ENCODE results near the gene TPCN1.

The TPCN1 gene

GRCh38 chr12:113242560-113242959, 21.3 kb downstream of the TPCN1 start:
- DNase-seq = no peak

GRCh38 chr12:113244047-113244460, 22.8 kb downstream of the TPCN1 start:
- DNase-seq = no peak

- no peak for DNase-seq
These were observed 23.3 kb downstream of the TPCN1 start for GRCh38 chr12:113244478-113244958.

GRCh38 chr12:113245695-113246477, 24.6 kb downstream of the TPCN1 start:
- DNase-seq = peak; percentile 37

GRCh38 chr12:113246478-113247122, 25.3 kb downstream of the TPCN1 start:
- no peak for DNase-seq

- DNase-seq = peak; percentile 77
These were observed 26.1 kb downstream of the TPCN1 start for GRCh38 chr12:113247123-113248050.

GRCh38 chr12:113248051-113248825, 27.0 kb downstream of the TPCN1 start:
- no peak for DNase-seq

- no peak for DNase-seq
These were observed 27.7 kb downstream of the TPCN1 start for GRCh38 chr12:113248842-113249435.

GRCh38 chr12:113249546-113249945, 28.3 kb downstream of the TPCN1 start:
- DNase-seq = no peak

- DNase-seq = no peak
These were observed 28.8 kb downstream of the TPCN1 start for GRCh38 chr12:113250045-113250444.

GRCh38 chr12:113251404-113252070, 30.3 kb downstream of the TPCN1 start:
- DNase-seq = no peak

GRCh38 chr12:113252494-113252893, 31.2 kb downstream of the TPCN1 start:
- no peak for DNase-seq

- no peak for DNase-seq
These were observed 32.4 kb downstream of the TPCN1 start for GRCh38 chr12:113253532-113254285.

- DNase-seq = no peak
These were observed 33.0 kb downstream of the TPCN1 start for GRCh38 chr12:113254298-113254697.

GRCh38 chr12:113257564-113257963, 36.3 kb downstream of the TPCN1 start:
- DNase-seq = no peak

- DNase-seq = no peak
These were observed 38.9 kb downstream of the TPCN1 start for GRCh38 chr12:113260127-113260526.

- DNase-seq = no peak
These were observed 39.5 kb downstream of the TPCN1 start for GRCh38 chr12:113260636-113261300.

- DNase-seq = peak; percentile 87
These were observed 40.7 kb downstream of the TPCN1 start for GRCh38 chr12:113261847-113262470.

- DNase-seq = no peak
These were observed 41.4 kb downstream of the TPCN1 start for GRCh38 chr12:113262710-113263109.
